Activated gamma-delta T cell (primary cell): ENCODE measurements around the gene SPINK4.

Experiments used
- DNase-seq: peaks from one replicate; lab custom pipeline; 2025; lab: John Stamatoyannopoulos, UW
- total RNA-seq, 2 donors: gene quantifications; one replicate each; lab custom pipeline; 2026; lab: John Stamatoyannopoulos, UW

The SPINK4 gene, protein sequence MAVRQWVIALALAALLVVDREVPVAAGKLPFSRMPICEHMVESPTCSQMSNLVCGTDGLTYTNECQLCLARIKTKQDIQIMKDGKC
- 0 reads per million in 2 donors for total RNA-seq

DNA sequence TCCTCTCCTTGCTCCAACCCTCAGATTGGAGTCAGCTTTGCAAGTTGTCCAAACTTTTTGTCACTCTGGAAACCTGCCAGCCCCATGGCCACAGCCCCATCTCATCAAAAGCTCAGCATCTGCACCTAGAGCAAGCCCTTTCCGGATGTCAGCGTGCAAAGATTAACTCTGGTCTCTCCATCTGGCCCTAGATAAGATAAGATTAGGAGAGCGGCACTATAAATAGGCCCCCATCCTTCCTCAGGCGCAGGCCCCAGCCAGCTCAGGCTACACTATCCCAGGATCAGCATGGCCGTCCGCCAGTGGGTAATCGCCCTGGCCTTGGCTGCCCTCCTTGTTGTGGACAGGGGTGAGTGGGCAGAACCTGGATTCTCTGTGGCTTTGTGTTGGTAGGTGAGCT lies at the start of gene SPINK4:
SPINK4 (plus strand) TSS at position 247 of the 400 bp plus-strand sequence; CDS start at position 289, 42 bp downstream.
- DNase-seq: no peak

DNA sequence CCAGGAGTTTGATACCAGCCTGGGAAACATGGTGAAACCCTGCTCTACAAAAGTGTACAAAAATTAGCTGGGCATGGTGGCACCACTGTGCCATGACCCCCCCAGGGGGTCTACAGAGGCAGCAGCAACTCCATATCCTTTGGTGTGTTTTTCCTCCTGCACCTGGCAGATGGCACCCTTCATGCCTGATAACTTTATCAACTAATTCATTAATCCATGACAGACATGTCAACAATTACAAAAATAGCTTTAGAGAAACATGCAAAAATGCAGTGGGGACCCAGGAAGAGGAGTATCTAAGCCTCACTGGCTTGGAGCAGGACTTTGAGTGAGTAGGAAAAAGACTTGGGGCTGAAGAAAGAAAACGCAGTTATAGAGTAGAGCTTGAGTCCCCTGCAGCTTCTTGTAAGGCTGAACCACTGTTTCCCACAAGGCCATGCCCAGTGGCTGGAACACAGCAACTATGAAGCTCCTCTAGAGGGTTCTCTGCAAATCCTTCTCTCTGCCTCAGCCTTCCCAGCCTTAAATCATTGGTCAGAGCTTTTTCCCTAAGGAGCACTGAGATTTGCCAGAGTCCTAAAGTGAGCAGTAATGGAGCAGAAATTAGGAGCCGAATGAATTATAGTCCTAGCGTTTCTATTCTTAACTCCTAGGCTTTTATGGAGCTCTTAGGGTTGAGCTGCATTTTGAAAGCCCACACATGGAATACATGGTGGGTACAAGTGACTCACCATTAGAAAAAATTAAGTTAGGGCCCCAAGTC lies 47.3 kb upstream of the SPINK4 start:
- no peak for DNase-seq

- no peak for DNase-seq
Observed at GRCh38 chr9:33193818-33194217, 46.1 kb upstream of the SPINK4 start.

DNA sequence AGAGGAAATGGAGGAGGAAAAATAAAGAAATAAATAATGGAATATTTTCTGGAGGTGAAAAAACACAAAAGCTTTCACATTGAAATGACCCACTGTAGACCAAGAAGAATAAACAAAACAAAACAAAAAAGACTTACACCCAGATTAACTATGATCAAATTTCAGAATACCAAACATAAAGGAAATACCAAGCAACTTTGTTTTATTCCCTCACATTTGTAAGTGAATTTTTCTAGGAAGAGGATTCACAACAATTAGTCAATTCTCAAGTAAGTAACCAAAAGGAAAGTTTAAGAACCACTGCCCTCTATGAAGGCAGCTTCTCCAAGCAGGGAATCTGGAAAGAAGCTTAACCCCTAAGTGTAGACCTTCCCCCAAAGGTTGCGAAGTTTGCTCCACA lies 43.2 kb upstream of the SPINK4 start:
- no peak for DNase-seq

DNA sequence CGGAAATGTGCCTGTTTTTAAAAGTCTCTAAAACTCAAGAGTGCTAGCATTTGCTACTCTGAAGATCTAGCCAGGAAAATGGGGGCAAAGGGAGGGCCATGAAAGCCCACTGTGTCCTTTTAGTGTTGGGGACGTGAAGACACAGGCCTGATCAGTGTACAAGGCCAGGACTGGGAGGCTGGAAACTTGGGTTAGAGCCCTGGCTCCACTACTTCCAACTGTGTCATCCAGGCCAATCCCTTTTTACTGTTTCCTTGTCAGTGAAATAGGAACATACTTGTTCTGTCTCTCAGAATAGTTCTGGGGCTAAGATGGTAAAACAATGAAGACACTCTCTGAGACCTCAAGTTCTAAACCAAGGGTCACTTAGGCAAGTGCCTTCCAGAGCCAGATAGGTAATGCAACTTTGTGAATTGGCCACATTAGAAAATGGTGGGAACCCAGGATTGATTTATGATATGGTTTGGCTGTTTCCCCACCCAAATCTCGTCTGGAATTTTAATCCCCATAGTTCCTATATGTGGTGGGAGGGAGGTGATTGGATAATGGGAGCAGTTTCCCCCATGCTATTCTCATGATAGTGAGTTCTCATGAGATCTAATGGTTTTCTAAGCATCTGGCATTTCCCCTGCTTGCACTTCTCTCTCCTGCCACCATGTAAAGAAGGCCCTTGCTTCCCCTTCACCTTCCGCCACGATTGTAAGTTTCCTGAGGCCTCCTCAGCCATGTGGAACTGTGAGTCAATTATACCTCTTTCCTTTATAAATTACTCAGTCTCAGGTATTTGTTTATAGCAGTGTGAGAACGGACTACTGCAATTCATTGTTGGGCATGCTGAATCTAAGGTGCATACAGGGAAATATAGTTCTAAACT lies 42.5 kb upstream of the SPINK4 start:
- DNase-seq: no peak

DNA sequence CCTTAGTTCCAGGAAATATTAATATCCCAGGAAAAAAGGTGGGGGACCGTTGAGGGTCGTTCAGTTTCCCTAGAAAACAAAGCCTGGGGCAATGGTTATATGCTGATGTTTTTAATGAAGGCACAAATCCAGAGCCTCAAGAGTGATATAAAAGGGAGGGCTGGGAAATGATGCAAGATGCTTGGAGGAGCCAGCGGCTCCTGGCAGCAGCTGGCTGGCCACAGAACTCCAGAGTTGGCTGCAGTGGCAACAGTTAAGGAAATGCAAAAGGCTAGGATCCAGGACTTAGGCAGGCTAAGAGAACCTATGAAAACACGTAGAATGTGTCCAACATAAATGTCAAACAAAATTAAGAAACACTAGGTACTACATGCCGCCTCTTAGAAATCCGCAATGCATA lies 41.8 kb upstream of the SPINK4 start:
- DNase-seq: no peak

GRCh38 chr9:33202018-33202417 lies 37.9 kb upstream of the SPINK4 start:
- DNase-seq: no peak

DNA sequence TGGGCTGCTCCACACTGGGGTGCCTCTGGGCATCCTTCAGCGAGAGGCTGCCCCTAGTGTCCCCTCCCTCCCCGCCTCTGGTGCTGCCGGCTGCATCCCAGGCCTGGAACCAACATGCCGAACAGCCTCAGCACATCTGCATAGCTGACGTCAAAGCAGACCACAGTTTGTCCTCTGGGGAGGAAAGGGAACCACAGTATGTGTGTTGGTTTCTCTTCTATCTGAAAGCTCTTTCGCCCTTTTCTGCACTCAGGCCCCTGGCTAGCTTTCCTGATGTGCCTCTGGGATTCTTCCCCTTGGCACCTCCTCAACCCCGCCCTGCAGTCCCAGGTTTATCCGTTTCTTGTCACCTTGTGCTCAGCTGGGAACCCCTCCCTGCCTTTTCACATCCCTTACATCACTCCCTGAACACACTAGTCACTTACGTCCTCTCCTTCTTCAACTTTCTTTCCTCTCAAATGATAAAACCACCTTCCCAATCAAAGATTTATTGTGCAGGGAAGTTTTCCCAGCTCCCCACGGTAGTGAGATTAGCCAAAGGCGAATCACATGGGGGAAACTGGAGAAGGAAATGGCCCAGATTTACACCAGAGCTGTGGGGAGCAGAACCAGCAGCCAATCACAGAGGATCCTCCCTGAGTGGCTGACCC lies 37.3 kb upstream of the SPINK4 start:
- DNase-seq: no peak

DNA sequence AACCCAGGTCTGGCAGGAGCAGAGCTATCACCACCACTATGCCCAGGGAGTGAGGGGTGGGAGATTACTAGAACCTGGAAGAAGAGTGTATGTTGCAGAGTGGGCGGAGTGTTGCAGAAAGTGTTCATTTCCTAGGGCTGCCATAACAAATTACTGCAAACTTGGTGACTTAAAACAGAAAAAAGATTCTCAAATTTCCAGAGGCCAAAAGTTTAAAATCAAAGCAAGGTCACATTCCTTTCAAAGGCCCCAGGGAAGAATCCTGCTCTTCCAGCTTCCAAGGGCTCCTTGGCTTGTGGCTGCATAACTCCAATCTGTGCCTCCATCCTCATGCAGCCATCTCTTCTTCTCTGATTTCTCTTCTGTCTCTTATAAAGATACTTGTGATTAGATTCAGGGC lies 30.6 kb upstream of the SPINK4 start:
- DNase-seq: no peak

DNA sequence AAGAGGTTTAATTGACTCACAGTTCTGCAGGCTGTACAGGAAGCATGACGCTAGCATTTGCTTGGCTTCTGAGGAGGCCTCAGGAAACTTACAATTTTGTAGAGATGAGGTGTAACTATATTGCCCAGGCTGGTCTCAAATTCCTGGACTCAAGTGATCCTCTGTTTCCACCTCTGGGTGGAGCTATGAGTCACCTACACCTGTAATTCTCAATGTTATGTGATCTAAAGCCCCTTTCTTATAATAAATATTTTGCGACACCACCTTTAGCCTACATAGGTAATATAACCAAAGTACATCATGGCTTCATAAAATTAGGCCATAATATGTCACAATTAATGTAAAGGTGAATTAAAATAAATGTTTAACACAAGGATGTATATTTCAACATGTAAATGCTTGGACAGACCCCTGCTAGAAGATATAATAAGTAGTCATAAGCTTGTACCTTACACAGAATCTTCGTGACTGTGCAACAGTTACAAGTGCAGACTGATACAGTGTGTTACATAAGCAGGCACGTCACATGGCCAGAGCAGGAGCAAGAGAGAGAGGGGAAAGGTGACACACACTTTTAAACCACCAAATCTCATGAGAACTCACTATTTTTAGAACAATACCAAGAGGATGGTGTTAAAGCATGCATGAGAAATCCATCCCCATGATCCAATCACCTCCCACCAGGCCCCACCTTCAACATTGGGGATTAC lies 29.8 kb upstream of the SPINK4 start:
- no peak for DNase-seq

DNA sequence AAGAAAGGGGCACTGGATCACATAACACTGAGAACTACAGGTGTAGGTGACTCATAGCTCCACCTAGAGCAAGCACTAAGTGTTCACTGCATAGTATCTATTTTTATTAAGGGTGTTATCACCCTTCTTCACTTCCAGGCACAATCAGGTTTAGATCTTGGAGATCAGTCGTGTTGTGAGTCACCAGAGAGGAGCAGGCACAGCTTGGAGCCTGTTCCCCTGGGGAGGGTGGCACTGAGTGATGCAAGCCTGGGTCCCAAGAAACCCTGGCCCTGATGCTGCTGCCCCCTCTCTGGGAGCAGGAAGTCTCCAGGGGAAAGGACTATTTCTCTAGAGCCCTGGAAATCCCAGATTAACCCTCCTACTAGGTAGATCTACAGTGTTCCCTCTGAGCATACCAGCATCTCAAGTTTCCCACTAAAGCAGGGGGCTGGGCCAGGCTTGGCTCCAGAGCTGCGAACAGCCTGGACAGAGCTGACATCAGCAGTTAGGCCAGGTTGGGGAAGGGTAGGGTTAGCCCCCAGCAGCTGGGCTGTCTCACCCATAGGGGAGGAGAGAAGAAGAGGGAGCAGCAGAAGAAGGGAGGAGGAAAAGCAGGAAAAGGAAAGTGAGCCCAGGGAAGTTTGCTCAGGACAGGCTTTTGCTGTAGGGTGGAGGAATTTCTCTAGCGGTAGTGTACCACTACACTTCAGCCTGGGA lies 28.1 kb upstream of the SPINK4 start:
- no peak for DNase-seq

- no peak for DNase-seq
Observed at GRCh38 chr9:33220681-33221567, 19.0 kb upstream of the SPINK4 start.

DNA sequence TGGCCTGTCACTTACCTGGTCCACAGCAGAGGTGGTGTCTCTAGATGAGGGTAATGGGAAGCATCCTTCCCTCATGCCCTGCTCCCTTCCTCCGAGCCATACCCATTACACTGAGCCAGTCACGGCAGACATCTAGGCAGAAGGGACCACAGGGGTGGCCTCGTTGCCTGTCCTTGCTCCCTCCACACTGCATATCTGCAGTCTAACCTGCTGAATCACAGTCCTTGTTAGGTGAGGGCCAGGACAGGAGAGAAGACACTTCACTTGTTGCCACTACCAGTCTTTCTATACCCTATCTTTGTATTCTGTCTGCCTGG lies 18.4 kb upstream of the SPINK4 start:
- DNase-seq: no peak

- DNase-seq: no peak
Observed at GRCh38 chr9:33222031-33222430, 17.9 kb upstream of the SPINK4 start.

DNA sequence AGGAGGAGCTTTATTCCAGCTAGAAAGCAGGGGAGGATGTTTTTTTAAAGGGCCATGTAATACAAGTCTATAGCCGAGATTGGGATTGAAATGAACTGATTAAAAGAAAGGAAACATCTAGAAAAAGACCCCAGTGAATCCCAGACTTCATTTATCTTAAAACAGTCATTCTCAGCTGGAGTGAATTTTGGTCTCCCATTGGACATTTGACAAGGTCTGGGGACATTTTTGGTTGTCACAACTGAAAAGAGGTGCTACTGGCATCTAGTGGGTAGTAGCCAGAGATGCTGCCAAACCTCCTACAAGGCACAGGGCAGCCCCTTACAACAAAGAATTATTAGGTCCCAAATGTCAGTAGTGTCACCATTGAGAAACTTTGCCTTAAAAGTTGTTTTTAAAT lies 16.3 kb upstream of the SPINK4 start:
- DNase-seq: no peak

- DNase-seq: no peak
Observed at GRCh38 chr9:33225319-33226147, 14.4 kb upstream of the SPINK4 start.

DNA sequence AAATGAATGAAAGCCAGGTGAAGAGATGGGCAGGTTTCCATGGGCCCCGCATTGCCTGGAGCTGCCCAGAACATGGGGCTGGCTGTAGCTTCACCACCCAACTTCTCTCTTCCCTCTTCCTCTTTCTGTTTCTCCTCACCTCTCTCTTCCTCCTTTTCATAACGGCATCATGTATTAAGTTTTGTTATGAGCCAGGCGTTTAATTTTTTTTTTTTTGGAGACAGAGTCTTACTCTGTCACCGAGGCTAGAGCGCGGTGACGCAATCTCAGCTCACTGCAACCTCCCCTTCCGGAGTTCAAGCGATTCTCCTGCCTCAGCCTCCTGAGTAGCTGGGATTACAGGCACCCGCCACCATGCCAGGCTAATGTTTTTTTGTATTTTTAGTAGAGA lies 13.0 kb upstream of the SPINK4 start:
- no peak for DNase-seq

GRCh38 chr9:33227741-33228140 lies 12.2 kb upstream of the SPINK4 start:
- no peak for DNase-seq

DNA sequence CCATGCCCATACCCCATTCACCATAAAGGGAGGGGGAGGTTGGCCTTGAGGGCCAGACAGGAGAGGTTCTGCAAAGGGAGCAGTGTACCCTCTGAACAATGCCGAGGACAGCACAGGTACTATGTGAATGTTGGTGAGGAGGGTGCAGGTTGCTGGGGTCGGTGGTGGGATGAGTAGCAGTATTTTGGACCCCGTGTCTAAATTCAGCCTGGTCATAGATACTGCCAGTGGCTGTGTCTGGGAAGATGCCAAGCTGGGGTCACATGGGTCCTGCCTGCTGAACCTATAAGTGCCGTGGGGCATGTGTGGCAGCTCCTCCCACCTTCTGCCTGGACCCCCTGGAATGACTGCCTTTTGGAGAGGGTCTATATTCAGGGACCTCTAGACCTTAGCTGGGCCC lies 11.4 kb upstream of the SPINK4 start:
- DNase-seq: no peak
